T-helper 2 cell treated with Interferon-gamma antibody and Interleukin-4, amounts not matched to agents 100 ng/mL and 5 ng/mL, for 36 hours (primary cell): ENCODE measurements around the gene SGO2. TPM values are rescaled to one million over a fixed set of nuclear protein-coding genes. Genes with fewer than 3 reads are reported as not detected.
"Not testable (repeated sequence)": the region's sequence is repeated elsewhere in the genome, so short reads cannot be mapped to it uniquely, and the experiment has no call there.

Experiments
- intact Hi-C: fragments of 100-400 bp; cut with micrococcal nuclease; formaldehyde crosslinking; loops from one replicate; pipeline ENCODE4 v1.15.1; 2023
- total RNA-seq: library from RNA; stranded (reverse); gene quantifications from 2 replicates; pipeline ENCODE4 v1.2.3, GENCODE V29; 2022

Gene SGO2
- total RNA-seq, 1 donor from 2014 or later: 45.0 TPM

DNA sequence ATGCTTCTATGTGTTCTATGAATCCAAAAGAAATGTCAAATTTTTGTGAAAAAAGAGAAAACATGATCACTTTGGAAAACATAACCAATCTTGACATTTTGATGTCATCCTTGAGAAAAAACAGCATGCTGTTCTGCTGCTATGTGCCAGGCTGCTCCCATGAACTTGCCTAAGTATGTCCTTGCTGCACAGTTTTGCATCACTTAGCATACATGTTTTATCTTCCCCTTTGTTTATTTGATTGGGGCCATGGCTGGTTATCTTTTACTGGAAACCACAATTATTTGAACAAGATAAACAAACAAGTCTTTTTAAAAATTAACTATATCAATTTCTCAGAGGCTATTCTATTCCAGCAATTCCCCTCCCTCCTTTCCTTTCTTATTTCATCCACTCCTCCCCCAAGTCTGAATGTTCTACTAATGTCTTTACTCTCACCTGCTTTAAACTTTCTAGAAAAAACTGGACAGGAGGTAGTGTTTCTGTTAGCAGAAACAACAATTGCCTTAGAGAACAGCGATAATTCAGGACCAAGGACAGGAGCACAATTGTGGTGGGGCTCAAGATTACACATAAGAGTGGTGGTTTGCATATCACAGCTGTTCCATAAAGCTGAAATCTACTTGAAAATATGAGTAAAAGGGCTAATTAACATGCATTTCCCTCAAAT, 66.5 kb downstream of the SGO2 start:
- intact Hi-C loops: no loop called here

GRCh38 chr2:200593905-200594304, 67.9 kb downstream of the SGO2 start:
- intact Hi-C loops: no loop called here

DNA sequence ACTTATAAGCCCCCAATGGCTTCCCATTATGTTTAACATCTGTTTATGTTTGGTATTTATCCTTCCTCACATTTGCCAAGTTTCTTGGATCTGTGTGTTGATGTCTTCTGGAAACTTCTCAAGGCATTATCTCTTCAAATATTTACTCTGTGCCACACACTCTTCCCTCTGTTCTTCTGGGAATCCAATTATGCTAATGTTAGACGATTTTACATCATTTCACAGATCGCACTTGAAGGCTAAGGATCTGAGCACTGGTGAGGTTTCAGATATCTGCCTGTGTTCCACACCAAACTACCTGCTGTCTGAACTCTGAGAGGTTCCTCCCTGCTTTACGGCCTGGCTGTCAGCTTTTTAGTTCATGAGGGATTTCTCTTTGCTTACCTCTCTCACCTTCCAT, 69.9 kb downstream of the SGO2 start:
- intact Hi-C loops: no loop called here

- intact Hi-C loops: no loop called here
Observed at GRCh38 chr2:200596774-200597570, 71.0 kb downstream of the SGO2 start.

DNA sequence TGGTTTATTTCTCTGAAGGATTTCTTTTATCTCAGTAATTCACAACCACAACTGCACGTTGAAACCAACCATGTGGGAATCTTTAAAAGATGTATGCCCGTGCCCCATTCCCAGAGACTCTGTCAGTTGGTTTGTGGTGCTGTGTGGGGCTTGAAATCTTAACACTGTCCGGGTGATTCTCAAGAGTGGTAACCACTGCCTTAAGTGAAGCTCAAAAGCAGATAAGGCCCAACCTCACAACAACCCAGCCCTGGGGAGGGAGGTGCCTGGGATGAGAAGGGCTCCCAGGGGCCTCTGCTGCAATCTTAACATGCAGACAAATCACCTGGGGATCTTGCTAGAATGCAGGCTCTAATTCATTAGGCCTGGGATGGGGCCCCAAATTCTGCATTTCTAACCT, 73.2 kb downstream of the SGO2 start:
- intact Hi-C loops: no loop called here

DNA sequence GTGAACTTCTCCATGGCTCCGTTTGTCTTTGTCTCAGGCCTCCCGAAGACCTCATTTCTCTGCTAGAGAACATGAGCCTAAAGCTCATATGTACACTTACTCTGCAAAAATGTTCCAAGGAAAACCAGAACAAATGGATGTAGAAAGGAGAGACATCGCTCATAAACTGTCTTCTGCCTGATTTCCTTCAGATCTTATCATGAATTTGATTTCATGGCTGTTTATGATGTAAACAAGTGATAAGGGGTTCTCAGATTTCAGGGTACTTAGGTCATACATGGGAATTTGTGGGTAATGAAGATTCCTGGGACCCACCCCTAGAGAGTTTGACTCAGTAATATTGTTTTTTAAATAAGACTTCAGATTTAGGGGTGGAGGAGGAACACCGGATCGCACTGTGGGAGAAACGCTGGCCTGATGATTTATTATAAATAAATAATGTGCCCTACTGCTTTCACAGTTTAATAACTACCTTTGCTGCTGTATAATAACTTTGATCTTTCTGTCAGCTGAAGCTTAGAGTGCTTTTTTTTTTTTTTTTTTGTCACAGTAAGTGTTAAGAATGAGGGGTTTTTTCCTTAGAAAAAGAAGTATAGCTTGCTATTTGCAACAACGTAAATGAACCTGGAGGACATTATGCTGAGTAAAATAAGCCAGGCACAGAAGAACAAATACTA, 74.7 kb downstream of the SGO2 start:
- intact Hi-C loops: no loop called here

- intact Hi-C loops: no loop called here
Observed at GRCh38 chr2:200602584-200602983, 76.6 kb downstream of the SGO2 start.

DNA sequence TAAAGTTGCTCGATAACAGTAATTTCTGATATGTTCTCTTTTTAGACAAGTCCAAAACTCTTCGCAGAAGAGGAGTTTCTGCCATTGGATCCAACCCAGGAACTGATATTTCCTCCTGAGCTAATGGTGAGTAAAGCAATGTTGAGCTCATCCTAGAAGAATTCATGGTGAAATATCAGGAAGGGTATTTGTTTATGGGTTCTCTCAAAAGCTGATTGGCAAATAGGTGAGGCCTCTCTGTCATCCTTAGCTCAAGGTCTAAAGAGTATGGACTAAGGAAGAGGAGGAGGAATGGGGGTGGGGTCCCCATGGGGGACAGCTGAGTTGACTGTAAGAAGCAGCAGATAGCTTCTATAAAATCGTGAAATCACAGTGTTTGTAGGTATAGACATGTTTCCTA, 78.0 kb downstream of the SGO2 start:
- intact Hi-C loops: no loop called here

- intact Hi-C loops: no loop called here
Observed at GRCh38 chr2:200604571-200605255, 78.7 kb downstream of the SGO2 start.

GRCh38 chr2:200608341-200609027, 82.5 kb downstream of the SGO2 start:
- intact Hi-C loops: no loop called here

- intact Hi-C loops: no loop called here
Observed at GRCh38 chr2:200609028-200609614, 83.1 kb downstream of the SGO2 start.

DNA sequence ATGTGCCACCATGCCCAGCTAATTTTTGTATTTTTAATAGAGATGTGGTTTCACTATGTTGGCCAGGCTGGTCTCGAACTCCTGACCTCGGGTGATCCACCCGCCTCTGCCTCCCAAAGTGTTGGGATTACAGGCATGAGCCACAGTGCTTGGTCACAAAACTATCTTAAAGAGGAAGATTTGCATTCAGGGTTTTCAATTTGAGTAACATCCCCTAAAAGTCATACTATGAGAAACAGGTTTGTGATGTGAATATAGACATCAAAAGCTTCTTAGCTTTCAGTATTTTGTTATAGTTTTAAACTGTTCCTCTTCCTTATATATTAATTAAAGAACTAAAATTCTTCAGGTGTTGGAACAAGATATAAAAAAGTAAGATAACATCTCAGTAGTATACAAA, 84.2 kb downstream of the SGO2 start:
- intact Hi-C loops: not testable (repeated sequence)

DNA sequence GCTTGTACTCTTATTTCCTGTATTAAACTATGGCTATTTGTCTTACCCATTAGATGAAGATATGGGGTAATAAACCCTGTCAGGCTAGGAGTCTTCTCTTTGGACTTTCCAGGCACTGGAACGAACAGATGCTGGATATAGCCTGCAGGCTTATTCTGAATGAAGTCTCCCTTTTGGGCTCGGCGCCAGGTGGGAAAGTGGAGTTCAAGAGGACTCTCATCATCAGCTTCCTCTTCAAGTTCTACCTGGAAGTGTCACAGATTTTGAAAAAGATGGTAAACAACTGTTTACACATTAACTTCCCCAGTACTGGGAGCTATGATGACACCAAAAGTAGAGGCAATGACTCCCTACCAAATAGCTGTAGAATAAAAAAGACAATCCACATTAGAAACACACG, 87.7 kb downstream of the SGO2 start:
- intact Hi-C loops: no loop called here

DNA sequence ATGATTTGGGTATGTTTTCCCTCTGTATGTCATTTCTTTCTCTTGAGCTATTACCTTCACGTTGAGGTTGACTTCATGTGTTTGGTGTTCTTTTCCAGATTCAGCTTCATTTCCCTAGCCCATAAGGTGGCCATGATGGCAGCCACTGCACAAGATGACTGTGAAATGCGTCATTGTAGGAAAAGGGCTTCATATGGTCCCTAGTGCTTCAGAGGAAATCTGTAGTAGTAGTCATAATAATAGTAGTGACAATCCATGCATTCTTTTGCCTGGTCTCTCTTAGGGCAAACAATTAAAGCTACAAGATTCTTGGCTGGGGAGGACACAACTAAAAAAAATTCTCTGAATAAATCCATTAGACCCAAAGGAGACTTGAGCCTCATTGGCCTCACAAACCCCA, 88.2 kb downstream of the SGO2 start:
- intact Hi-C loops: no loop called here

DNA sequence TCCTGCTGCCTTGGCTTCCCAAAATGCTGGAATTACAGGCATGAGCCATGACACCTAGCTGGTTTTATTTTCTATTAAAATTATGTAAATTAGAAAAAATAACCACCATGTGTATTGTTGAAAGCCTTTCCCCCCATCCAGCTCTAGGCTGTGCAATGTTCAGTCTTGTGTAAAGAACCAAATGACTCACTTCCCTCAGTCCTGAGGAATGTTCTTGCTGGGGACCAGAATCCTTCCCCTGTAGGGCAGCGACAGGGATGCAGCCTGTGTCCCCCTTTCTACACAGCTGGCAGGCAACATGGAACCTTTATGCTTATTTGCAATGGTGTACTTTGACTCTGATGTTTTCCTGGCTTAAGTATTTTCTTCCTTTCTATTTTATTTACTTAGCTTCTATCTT, 89.2 kb downstream of the SGO2 start:
- intact Hi-C loops: no loop called here

DNA sequence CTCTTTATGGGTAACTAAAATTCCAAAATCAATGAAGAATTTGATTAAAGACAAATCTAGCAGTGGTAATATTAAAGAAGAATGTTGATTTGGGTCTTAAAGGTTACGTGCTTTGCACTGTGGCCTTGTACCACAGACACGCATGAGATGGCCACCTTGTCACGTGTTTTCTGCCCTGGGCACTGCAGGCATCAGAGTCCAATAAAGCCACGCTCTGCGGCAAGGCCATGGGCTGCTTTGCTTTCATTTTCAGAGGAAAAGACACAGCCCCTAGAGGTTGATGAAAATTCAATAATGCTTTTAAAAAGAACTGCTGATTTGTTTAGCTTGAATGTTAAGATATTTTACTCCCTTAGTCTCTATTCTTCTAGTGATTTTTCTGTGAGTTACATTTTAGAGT, 90.2 kb downstream of the SGO2 start:
- intact Hi-C loops: no loop called here

DNA sequence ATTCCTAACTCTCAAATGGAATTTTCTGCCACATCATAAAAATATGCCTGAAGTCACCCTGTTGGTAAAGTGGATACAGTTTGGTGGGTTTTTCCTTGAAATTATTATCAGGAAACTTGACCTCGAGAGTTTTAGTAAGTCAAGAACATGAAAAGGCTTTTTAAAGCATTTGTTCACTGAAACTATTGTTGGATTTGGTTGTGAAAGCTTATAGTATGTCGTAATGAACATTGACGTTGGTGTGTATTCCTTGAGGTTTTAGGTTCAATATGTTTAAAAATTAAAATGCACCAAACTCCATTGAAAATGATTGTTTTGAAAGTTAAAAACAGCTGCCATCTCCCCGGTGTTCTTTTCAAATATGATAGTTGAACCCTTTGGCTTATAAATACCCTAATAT, 90.6 kb downstream of the SGO2 start:
- intact Hi-C loops: no loop called here

GRCh38 chr2:200617156-200618053, 91.4 kb downstream of the SGO2 start:
- intact Hi-C loops: no loop called here

- intact Hi-C loops: no loop called here
Observed at GRCh38 chr2:200618054-200618419, 92.0 kb downstream of the SGO2 start.

- intact Hi-C loops: no loop called here
Observed at GRCh38 chr2:200618590-200619021, 92.6 kb downstream of the SGO2 start.
